ENCODE data around the gene CORO7.

The CORO7 gene

GRCh38 chr16:4416200-4417032, at the start of gene CORO7:
Gene CORO7, minus strand, starts transcription at chr16:4416596. Its CDS starts 78 bp downstream, at chr16:4416518.
- peak; percentile 84 for DNase-seq (ENCODE audit: low spot score)

GRCh38 chr16:4463522-4464163, 47.2 kb upstream of the CORO7 start:
- no peak for DNase-seq (ENCODE audit: low spot score)

DNA sequence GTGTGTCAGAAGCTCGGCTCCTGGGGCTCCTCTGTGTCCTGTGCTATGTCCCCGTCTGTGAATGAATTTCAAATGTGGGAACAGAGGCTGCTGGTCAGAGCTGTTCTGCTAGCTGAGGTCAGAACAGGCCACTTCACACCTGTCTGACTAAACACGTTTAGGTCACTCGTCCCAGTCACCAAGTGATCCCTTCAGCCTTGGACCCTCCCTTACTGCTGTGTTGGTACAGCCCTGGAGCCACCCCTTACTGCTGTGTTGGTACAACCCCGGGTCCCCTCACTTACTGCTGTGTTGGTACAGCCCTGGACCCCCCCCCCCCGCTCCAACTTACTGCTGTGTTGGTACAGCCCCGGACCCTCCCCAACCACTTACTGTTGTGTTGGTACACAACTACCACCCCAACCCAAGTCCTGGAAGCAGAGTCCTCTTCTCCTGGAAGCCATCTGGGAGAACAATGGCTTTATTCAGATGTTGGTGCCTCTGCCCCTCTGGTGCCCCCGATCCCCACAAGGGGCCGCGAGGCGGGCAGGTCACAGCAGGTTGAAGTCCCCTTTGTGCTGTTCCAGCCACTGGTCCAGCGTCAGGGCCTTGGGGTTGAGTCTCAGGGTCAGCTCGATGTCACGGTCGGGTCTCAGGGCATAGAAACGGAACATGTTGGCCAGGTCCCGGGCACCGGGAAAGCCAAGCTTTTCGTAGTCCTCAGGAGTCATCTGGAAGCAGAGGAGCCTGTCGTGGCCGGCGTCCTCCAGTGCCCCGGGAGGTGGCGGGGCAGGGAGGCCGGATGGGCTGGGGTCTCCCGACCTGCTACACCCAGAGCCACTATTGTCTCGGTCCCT, 45.1 kb upstream of the CORO7 start:
- peak; percentile 8 for DNase-seq (ENCODE audit: low spot score)

- DNase-seq (ENCODE audit: low spot score), result no peak
These were observed 44.5 kb upstream of the CORO7 start for GRCh38 chr16:4460936-4461249.

- DNase-seq (ENCODE audit: low spot score), result no peak
These were observed 39.6 kb upstream of the CORO7 start for GRCh38 chr16:4455951-4456350.

GRCh38 chr16:4455081-4455480, 38.7 kb upstream of the CORO7 start:
- DNase-seq (ENCODE audit: low spot score), result no peak

GRCh38 chr16:4454623-4455022, 38.2 kb upstream of the CORO7 start:
- no peak for DNase-seq (ENCODE audit: low spot score)

DNA sequence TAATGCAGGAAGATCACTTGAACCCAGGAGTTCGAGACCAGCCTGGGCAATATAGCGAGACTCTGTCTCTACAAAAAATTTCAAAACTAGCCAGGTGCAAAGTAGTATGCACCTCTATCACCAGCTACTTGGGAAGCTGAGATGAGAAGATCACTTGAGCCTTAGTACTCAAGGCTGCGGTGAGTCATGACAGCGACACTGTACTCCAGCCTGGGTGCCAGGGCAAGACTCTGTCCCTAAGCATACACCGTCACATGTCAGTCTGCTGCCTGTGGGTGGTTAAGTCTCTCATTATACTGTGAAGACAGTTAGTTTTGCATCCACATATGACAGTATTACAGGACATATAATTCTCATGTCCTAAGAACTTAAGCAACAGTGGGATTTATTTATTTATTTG, 36.3 kb upstream of the CORO7 start:
- no peak for DNase-seq (ENCODE audit: low spot score)

GRCh38 chr16:4450931-4451519, 34.6 kb upstream of the CORO7 start:
- no peak for DNase-seq (ENCODE audit: low spot score)

- DNase-seq (ENCODE audit: low spot score), result no peak
These were observed 34.0 kb upstream of the CORO7 start for GRCh38 chr16:4450430-4450829.

DNA sequence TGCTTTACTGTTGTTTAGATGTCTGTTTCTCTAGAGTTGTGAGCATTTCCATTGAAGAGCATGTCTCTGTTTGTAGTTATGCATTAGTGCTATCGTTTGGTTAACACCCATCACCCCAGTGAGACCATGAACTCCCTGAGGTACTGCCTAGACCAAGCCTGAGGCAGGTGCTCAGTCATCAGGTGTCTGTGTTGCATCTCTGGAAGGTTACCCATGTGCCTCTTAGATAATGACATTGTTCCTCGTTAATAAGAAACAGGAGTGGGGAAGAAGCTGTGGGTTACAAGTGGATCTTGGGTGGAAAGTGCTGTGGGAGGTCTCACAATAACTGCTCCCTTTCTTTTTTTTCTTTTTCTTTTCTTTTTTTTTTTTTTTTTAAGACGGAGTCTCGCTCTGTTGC, 27.6 kb upstream of the CORO7 start:
- DNase-seq (ENCODE audit: low spot score), result no peak

GRCh38 chr16:4443271-4443670, 26.9 kb upstream of the CORO7 start:
- no peak for DNase-seq (ENCODE audit: low spot score)

GRCh38 chr16:4442371-4442770, 26.0 kb upstream of the CORO7 start:
- no peak for DNase-seq (ENCODE audit: low spot score)

DNA sequence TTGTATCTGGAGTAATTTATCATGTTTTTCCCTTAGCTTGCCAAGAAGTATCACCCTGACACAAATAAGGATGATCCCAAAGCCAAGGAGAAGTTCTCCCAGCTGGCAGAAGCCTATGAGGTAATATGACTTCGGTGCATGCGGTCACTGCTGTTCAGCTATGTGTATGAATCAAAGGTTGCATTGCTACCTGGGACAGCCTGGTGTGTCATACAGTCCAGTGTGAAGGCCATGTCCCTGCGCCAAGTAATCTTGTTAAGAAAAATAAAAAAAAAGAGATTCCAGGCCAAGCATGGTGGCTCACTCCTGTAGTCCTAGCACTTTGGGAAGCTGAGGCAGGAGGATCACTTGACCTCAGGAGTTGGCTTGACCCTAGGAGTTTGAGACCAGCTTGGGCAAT, 21.0 kb upstream of the CORO7 start:
- no peak for DNase-seq (ENCODE audit: low spot score)

GRCh38 chr16:4435337-4436067, 19.1 kb upstream of the CORO7 start:
- DNase-seq (ENCODE audit: low spot score), result no peak

DNA sequence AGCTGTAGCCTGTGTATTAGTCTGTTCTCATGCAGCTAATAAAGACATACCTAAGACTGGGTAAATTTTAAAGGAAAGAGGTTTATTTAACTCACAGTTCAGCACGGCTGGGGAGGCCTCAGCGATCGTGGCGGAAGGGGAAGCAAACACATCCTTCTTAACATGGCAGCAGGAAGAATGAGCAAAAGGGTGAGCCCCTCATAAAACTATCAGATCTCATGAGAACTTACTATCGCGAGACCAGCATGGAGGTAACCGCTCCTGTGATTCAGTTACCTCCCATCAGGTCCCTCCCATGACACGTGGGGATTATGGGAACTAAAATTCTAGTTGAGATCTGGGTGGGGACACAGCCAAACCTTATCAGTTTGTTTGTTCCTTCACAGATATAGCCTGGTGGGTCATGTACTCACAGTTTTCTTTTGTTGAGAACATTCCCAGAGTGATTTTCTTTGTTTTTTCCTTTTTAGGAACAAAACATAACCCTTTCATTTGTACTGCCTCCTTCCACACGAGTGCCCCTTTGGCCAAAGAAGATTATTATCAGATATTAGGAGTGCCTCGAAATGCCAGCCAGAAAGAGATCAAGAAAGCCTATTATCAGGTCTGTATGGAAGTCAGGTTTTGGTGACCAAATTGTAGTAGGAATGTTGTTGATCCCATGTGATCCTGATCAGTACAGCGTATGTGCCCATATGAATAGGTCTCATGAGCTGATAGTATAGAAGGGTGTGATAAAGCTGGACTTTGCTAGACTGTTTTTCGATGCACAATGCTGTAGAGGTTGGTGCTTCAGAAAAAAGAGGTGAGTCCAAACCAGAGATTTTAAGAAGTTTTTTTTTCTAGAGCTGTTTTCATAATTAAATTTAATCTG, 17.8 kb upstream of the CORO7 start:
- no peak for DNase-seq (ENCODE audit: low spot score)

- DNase-seq (ENCODE audit: low spot score), result no peak
These were observed 16.8 kb upstream of the CORO7 start for GRCh38 chr16:4433228-4433627.

GRCh38 chr16:4431023-4431422, 14.6 kb upstream of the CORO7 start:
- no peak for DNase-seq (ENCODE audit: low spot score)

GRCh38 chr16:4428500-4428899, 12.1 kb upstream of the CORO7 start:
- DNase-seq (ENCODE audit: low spot score), result no peak

DNA sequence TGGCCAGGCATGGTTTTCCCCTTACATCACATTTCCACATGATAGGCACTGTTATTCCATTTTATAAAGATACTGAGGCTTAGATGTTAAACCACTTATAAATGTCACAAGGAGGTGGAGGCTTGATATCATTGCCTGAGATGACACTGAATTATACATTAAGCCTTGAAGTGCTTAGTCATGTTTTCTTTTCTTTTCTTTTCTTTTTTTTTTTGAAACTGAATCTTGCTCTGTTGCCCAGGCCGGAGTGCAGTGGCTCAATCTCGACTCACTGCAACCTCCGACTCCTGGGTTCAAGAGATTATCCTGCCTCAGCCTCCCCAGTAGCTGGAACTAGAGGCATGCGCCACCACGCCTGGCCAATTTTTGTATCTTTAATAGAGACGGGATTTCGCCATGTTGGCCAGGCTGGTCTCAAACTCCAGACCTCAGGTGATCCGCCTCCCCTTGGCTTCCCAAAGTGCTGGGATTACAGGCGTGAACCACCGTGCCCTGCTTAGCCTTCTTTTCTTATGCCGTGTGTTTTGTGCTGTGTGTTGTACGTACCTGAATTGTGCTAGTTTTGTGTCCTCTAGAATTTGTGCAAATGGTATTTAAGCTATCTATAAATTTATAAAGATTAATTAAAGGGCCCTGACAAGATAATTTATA, 10.5 kb upstream of the CORO7 start:
- no peak for DNase-seq (ENCODE audit: low spot score)

Data from SW480 (cell line).